Activated T-cell treated with anti-CD3 and anti-CD28 coated beads, Interleukin-2, amount 50 U/mL, for 4 hours (primary cell): ENCODE results near the gene SHROOM2. TPM values are rescaled to one million over a fixed set of nuclear protein-coding genes. Genes with fewer than 3 reads are reported as not detected.

ENCODE experiments used
- ATAC-seq, 2 donors: fragments of 200-7000 bp; cut with Tn5 transposase; one replicate each; pipeline ENCODE4 v1.10.0; 2021
- DNase-seq: peaks from one replicate; pipeline ENCODE4 v3.0.0-alpha.2; 2020
- H3K27me3 Mint-ChIP-seq: one replicate; pipeline ENCODE4 v1.8.0; 2021; ENCODE audit warnings: low read depth, mixed read lengths
- H3K36me3 Mint-ChIP-seq: one replicate; pipeline ENCODE4 v1.8.0; 2022; ENCODE audit warnings: mixed read lengths; ENCODE audit not compliant: insufficient read depth
- H3K4me1 Mint-ChIP-seq: one replicate; pipeline ENCODE4 v1.8.0; 2021; ENCODE audit warnings: low read depth, mixed read lengths
- H3K4me3 Mint-ChIP-seq: one replicate; pipeline ENCODE4 v1.8.0; 2021; ENCODE audit warnings: mild to moderate bottlenecking, moderate library complexity, mixed read lengths
- H3K9me3 Mint-ChIP-seq: one replicate; pipeline ENCODE4 v1.8.0; 2021; ENCODE audit warnings: mixed read lengths
- total RNA-seq, 3 donors: library from RNA; stranded (reverse); gene quantifications; one replicate each; pipeline ENCODE4 v1.2.1, GENCODE V29; 2021

Gene SHROOM2
- total RNA-seq, 3 donors from 2014 or later: 0.03 TPM; not detected in 2

- ATAC-seq (no peak), DNase-seq (no peak)
- Mint-ChIP-seq H3K27me3 (no peaks in the 10 kb centered on the region), H3K9me3 (no peaks in the 10 kb centered on the region), H3K36me3 (no peaks in the 10 kb centered on the region), H3K4me3 (no peak overlapping the region), H3K4me1 (no peaks in the 10 kb centered on the region)
Measured at GRCh38 chrX:9923357-9923756, 137.1 kb downstream of the SHROOM2 start.

GRCh38 chrX:9926002-9926401 is 139.8 kb downstream of the SHROOM2 start:
- Mint-ChIP-seq H3K4me1 (no peaks in the 10 kb centered on the region), H3K36me3 (no peaks in the 10 kb centered on the region), H3K4me3 (no peak overlapping the region), H3K27me3 (no peaks in the 10 kb centered on the region), H3K9me3 (no peaks in the 10 kb centered on the region)
- DNase-seq: no peak
- ATAC-seq: no peak

GRCh38 chrX:9927698-9928482 is 141.7 kb downstream of the SHROOM2 start:
- Mint-ChIP-seq H3K27me3 (no peaks in the 10 kb centered on the region), H3K4me3 (no peak overlapping the region), H3K36me3 (no peaks in the 10 kb centered on the region), H3K4me1 (no peaks in the 10 kb centered on the region), H3K9me3 (no peaks in the 10 kb centered on the region)
- ATAC-seq: no peak
- no peak for DNase-seq

GRCh38 chrX:9935436-9935835 is 149.2 kb downstream of the SHROOM2 start:
- H3K4me1 Mint-ChIP-seq: no peaks in the 10 kb centered on the region
- DNase-seq (no peak), ATAC-seq (no peak)
- H3K9me3 Mint-ChIP-seq: no peaks in the 10 kb centered on the region
- no peaks in the 10 kb centered on the region for H3K36me3 Mint-ChIP-seq
- H3K4me3 Mint-ChIP-seq: no peak overlapping the region
- peaks cover 13% of the 10 kb centered on the region for H3K27me3 Mint-ChIP-seq

GRCh38 chrX:9937761-9938160 is 151.5 kb downstream of the SHROOM2 start:
- peaks cover 13% of the 10 kb centered on the region for H3K27me3 Mint-ChIP-seq

GRCh38 chrX:9938516-9938915 is 152.3 kb downstream of the SHROOM2 start:
- H3K27me3 Mint-ChIP-seq: peaks cover 13% of the 10 kb centered on the region
- H3K4me1 Mint-ChIP-seq: peaks cover 13% of the 10 kb centered on the region
- H3K4me3 Mint-ChIP-seq: no peak overlapping the region
- DNase-seq (no peak), ATAC-seq (no peak)
- H3K9me3 Mint-ChIP-seq: no peaks in the 10 kb centered on the region
- no peaks in the 10 kb centered on the region for H3K36me3 Mint-ChIP-seq

More at GRCh38 chrX:9937761-9938160, 151.5 kb downstream of the SHROOM2 start:
- Mint-ChIP-seq H3K9me3 (no peaks in the 10 kb centered on the region), H3K4me3 (no peak overlapping the region), H3K4me1 (peaks cover 13% of the 10 kb centered on the region), H3K36me3 (no peaks in the 10 kb centered on the region)
- DNase-seq (no peak), ATAC-seq (no peak)

GRCh38 chrX:9940421-9940820 is 154.2 kb downstream of the SHROOM2 start:
- no peak for DNase-seq
- H3K36me3 Mint-ChIP-seq: no peaks in the 10 kb centered on the region
- no peak for ATAC-seq
- no peak overlapping the region for H3K4me3 Mint-ChIP-seq
- peaks cover 10% of the 10 kb centered on the region for H3K27me3 Mint-ChIP-seq
- H3K4me1 Mint-ChIP-seq: peaks cover 13% of the 10 kb centered on the region
- H3K9me3 Mint-ChIP-seq: no peaks in the 10 kb centered on the region

- DNase-seq (peak; percentile 16), ATAC-seq (peak; percentile 92 to 93)
- Mint-ChIP-seq H3K36me3 (no peaks in the 10 kb centered on the region), H3K4me3 (peak overlapping the region; percentile 9), H3K4me1 (peaks cover 13% of the 10 kb centered on the region), H3K9me3 (no peaks in the 10 kb centered on the region), H3K27me3 (peaks cover 9% of the 10 kb centered on the region)
Measured at GRCh38 chrX:9942086-9942485, 155.9 kb downstream of the SHROOM2 start.

- DNase-seq (no peak), ATAC-seq (no peak)
- Mint-ChIP-seq H3K4me3 (no peak overlapping the region), H3K9me3 (no peaks in the 10 kb centered on the region), H3K4me1 (peaks cover 13% of the 10 kb centered on the region), H3K36me3 (no peaks in the 10 kb centered on the region), H3K27me3 (peaks cover 12% of the 10 kb centered on the region)
Measured at GRCh38 chrX:9943420-9943819, 157.2 kb downstream of the SHROOM2 start.

GRCh38 chrX:9947131-9947794 is 161.0 kb downstream of the SHROOM2 start:
- no peak for ATAC-seq
- Mint-ChIP-seq H3K4me3 (no peak overlapping the region), H3K36me3 (no peaks in the 10 kb centered on the region), H3K27me3 (peaks cover 12% of the 10 kb centered on the region), H3K9me3 (no peaks in the 10 kb centered on the region), H3K4me1 (peaks cover 4% of the 10 kb centered on the region)
- DNase-seq: no peak

- Mint-ChIP-seq H3K4me3 (no peak overlapping the region), H3K36me3 (no peaks in the 10 kb centered on the region), H3K4me1 (no peaks in the 10 kb centered on the region), H3K27me3 (peaks cover 12% of the 10 kb centered on the region), H3K9me3 (no peaks in the 10 kb centered on the region)
- DNase-seq: no peak
- ATAC-seq: no peak
Measured at GRCh38 chrX:9948406-9948805, 162.2 kb downstream of the SHROOM2 start.

GRCh38 chrX:9952300-9952699 is 166.1 kb downstream of the SHROOM2 start:
- Mint-ChIP-seq H3K27me3 (peaks cover 12% of the 10 kb centered on the region), H3K4me1 (no peaks in the 10 kb centered on the region), H3K4me3 (no peak overlapping the region), H3K36me3 (no peaks in the 10 kb centered on the region), H3K9me3 (no peaks in the 10 kb centered on the region)
- DNase-seq: no peak
- ATAC-seq: no peak

- Mint-ChIP-seq H3K36me3 (no peaks in the 10 kb centered on the region), H3K27me3 (peaks cover 5% of the 10 kb centered on the region), H3K4me1 (no peaks in the 10 kb centered on the region), H3K4me3 (no peak overlapping the region), H3K9me3 (no peaks in the 10 kb centered on the region)
- ATAC-seq (no peak), DNase-seq (no peak)
Measured at GRCh38 chrX:9953396-9953795, 167.2 kb downstream of the SHROOM2 start.

- Mint-ChIP-seq H3K9me3 (no peaks in the 10 kb centered on the region), H3K36me3 (no peaks in the 10 kb centered on the region), H3K4me1 (no peaks in the 10 kb centered on the region), H3K27me3 (peaks cover 10% of the 10 kb centered on the region), H3K4me3 (no peak overlapping the region)
- ATAC-seq (no peak), DNase-seq (no peak)
Measured at GRCh38 chrX:9955506-9955905, 169.3 kb downstream of the SHROOM2 start.

- DNase-seq (no peak), ATAC-seq (no peak)
- H3K27me3 Mint-ChIP-seq: peaks cover 13% of the 10 kb centered on the region
- no peaks in the 10 kb centered on the region for H3K36me3 Mint-ChIP-seq
- H3K4me3 Mint-ChIP-seq: no peak overlapping the region
- H3K4me1 Mint-ChIP-seq: no peaks in the 10 kb centered on the region
- H3K9me3 Mint-ChIP-seq: no peaks in the 10 kb centered on the region
Measured at GRCh38 chrX:9957743-9958142, 171.5 kb downstream of the SHROOM2 start.
